ENCODE data around the gene PTCRA. TPM values are rescaled to one million over a fixed set of nuclear protein-coding genes. Genes with fewer than 3 reads are reported as not detected.
"Not testable (repeated sequence)": the region's sequence is repeated elsewhere in the genome, so short reads cannot be mapped to it uniquely, and the experiment has no call there.

PTCRA gene
- total RNA-seq, 1 donor, result not detected

DNA sequence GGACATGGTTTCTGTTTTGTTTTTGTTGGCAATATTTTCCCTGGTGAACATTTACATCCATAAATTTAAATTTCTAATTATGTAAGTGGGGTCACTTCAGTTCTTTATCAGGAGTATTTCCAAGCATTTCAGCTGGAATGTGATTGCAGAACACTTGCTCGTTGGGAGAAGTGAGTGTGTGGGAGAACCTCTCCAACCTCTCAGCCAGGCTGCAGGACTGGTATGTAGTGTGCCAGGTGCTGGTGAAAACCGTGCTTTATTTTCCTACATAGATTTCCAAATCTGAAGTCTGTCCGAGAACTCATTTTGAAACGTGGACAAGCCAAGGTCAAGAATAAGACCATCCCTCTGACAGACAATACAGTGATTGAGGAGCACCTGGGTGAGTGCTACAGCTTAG lies 30.2 kb upstream of the PTCRA start:
- H3K4me3 ChIP-seq (ENCODE audit: low read depth, low read length), result no peak overlapping the region
- DNase-seq (ENCODE audit: low read depth), result no peak
- TF ChIP-seq, protein P1, sequence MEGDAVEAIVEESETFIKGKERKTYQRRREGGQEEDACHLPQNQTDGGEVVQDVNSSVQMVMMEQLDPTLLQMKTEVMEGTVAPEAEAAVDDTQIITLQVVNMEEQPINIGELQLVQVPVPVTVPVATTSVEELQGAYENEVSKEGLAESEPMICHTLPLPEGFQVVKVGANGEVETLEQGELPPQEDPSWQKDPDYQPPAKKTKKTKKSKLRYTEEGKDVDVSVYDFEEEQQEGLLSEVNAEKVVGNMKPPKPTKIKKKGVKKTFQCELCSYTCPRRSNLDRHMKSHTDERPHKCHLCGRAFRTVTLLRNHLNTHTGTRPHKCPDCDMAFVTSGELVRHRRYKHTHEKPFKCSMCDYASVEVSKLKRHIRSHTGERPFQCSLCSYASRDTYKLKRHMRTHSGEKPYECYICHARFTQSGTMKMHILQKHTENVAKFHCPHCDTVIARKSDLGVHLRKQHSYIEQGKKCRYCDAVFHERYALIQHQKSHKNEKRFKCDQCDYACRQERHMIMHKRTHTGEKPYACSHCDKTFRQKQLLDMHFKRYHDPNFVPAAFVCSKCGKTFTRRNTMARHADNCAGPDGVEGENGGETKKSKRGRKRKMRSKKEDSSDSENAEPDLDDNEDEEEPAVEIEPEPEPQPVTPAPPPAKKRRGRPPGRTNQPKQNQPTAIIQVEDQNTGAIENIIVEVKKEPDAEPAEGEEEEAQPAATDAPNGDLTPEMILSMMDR (IDR thresholded peaks at IDR 0.05; ENCODE audit: insufficient read depth, low read length), result no peak

DNA sequence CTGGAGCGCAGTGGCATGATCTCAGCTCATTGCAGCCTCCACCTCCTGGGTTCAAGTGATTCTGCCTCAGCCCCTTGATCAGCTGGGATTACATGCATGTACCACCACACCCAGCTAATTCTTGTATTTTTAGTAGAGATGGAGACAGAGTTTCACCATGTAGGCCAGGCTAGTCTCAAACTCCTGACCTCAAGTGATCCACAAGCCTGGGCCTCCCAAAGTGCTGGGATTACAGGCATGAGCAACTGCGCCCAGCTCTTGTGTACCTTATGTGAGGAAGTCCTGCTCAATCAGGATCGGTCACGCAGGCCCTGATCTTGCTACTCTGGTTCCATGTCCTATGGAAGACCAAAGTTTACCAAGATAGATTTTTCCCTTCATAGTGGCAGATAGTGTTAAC lies 27.7 kb upstream of the PTCRA start:
- not testable (repeated sequence) for DNase-seq (ENCODE audit: low read depth); H3K4me3 ChIP-seq (ENCODE audit: low read depth, low read length)

DNA sequence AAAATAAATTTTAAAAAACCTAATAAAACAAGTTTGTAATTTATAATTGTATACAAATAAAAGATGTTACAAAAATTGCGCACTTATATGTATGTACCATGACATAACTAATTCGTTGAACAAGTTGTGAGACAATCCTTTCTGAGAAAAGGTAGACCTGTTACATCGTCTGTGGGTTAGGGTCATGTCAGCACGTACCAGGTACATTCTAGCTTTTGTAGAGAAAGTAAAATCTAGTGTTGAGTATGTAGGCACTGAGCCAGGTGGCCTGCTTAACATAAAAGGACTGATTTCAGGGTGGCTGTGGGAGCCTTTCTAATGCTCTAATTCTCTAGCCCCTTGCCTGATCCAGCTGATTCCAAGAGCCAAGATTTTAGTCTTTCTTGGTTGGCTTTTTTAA lies 26.0 kb upstream of the PTCRA start:
- TF ChIP-seq, protein P1 (IDR thresholded peaks at IDR 0.05; ENCODE audit: insufficient read depth, low read length), result no peak
- no peak for DNase-seq (ENCODE audit: low read depth)

DNA sequence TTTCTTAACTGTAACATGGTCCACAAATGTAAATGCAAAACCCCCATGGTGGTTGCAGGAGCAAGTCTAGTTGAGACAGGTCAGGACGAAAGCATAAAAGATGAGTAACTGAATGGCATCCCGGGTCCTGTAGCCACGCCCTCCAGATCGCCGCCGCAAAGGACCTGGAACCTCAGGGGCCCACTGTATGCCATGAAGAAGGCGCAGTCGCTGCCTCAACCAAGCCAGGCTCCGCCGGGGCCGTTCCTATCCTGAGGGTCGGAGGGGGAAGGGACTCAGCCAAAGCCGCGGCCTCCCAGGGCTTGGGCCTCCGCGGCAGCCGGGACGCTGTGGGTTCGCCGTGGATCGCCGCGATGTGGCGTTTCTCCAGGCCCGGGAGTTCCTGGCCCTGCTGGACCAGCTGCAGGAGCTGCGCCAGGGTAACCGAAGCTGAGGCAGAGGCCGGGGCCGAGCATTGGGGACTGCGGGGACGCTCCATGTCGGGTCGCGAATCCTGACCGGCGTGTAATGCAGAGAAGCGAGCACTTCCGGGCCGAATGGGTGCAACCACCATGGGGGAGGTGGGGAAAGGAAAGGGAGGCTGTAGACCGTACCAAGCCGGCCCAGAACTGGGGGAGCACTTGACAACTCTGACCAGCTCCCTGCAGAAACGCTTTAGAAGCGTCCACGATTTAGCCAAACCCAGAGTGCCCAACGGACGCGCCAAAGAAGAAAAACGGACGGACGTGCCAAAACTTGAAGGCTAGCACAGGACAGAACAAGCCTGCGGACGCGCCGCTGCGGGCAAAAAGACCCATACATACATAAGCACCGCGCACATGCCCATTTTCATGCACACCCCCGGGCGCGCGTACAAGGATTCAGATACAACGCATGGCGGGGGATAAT lies 25.3 kb upstream of the PTCRA start:
- peak; percentile 98 for DNase-seq (ENCODE audit: low read depth)
- TF ChIP-seq, protein P1 (IDR thresholded peaks at IDR 0.05; ENCODE audit: insufficient read depth, low read length), result no peak
- H3K4me3 ChIP-seq (ENCODE audit: low read depth, low read length), result peak overlapping the region; percentile 93

More for the DNA sequence above, 26.0 kb upstream of the PTCRA start:
- peak overlapping the region; percentile 93 for H3K4me3 ChIP-seq (ENCODE audit: low read depth, low read length)

DNA sequence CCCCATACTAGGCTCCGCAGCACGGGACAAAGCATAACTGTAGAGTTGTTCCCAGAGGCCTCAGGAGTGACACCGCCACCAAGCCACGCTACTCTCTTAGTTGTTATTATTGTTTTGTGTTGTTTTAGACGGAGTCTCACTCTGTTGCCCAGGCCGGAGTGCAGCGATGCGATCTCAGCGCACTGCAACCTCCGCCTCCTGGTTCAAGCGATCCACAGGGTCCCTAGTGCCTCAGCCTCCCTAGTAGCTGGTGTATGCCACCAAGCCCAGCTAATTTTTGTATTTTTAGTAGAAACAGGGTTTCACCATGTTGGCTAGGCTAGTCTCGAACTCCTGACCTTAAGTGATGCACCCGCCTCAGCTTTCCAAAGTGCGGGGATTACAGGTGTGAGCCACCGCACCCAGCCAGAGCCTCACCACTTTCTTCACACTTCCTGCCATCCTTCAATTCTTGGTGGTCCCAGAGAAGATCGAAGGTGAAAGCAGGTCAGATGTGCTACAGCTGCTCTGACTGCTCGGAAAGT lies 24.6 kb upstream of the PTCRA start:
- H3K4me3 ChIP-seq (ENCODE audit: low read depth, low read length), result peak overlapping the region; percentile 93
- TF ChIP-seq, protein P1 (IDR thresholded peaks at IDR 0.05; ENCODE audit: insufficient read depth, low read length), result no peak
- DNase-seq (ENCODE audit: low read depth), result no peak

DNA sequence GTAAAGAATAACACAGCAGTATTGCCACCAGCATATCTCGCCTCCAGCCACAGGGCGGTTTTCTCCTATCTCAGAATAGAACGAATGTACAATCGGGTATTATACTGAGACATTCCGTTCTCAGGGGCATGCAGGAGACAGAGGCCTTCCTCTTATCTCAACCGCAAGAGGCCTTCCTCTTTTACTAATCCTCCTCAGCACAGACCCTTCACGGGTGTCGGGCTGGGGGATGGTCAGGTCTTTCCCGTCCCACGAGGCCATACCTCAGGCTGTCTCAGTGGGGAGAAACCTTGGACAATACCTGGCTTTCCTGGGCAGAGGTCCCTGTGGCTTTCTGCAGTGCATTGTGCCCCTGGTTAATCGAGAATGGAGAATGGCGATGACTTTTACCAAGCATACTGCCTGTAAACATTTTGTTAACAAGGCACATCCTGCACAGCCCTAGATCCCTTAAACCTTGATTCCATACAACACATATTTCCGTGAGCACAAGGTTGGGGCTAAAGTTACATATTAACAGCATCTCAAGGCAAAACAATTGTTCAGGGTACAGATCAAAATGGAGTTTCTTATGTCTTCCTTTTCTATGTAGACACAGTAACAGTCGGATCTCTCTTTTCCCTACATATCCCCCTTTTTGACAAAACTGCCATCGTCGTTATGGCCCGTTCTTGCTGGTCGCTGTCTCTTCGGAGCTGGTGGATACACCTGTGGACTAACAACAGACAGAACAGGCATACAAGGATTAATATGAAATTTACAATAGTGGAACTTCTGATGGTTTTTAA lies 21.6 kb upstream of the PTCRA start:
- not testable (repeated sequence) for DNase-seq (ENCODE audit: low read depth); H3K4me3 ChIP-seq (ENCODE audit: low read depth, low read length)

DNA sequence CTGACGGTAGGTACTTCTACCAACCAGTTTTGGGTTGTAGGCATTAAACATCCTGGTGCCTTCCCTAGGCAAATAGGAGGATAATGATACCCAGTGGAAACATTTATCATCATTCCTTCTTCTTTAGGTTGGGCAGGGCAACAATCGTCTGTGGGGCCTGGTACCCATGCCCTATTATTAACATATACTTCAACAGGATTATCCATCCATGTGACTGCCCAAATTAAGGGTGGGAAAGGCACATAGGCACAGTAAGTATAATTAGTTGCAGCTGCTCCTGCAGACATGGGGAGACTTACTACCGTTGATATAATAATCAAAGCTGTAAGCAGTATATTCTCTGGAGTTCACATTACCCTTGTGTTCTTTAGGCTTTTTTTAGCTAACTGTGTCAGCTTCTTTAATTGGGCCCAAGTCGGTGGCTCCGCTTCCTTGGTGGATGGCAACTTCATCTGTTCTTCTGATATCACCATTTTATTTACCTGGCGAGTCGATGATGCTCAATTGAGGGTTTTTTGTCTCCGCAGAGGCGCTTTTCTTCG lies 19.6 kb upstream of the PTCRA start:
- H3K4me3 ChIP-seq (ENCODE audit: low read depth, low read length), result no peak overlapping the region
- no peak for DNase-seq (ENCODE audit: low read depth)
- TF ChIP-seq, protein P1 (IDR thresholded peaks at IDR 0.05; ENCODE audit: insufficient read depth, low read length), result no peak

Measured in fibroblast of the aortic adventitia (primary cell).